GM23248 (cell line): ENCODE results near the gene FAM124B. TPM values are rescaled to one million over a fixed set of nuclear protein-coding genes. Genes with fewer than 3 reads are reported as not detected.

ENCODE experiments used
- DNase-seq: peaks from one replicate; pipeline ENCODE4 v3.0.0-alpha.2; 2015
- H2AFZ ChIP-seq: fragments of 200-600 bp; sonication (generic); 2 replicates; pipeline ENCODE4 v1.6.1; 2016; ENCODE audit warnings: antibody characterized with exemption
- H3F3A ChIP-seq: fragments of 200-600 bp; sonication (generic); 2 replicates; pipeline ENCODE4 v1.6.1; 2016; ENCODE audit warnings: mild to moderate bottlenecking, antibody characterized with exemption, mixed run types; ENCODE audit not compliant: insufficient read depth
- H3K27ac ChIP-seq: fragments of 200-600 bp; sonication (generic); 2 replicates; pipeline ENCODE4 v1.5.1; 2016; ENCODE audit warnings: mild to moderate bottlenecking
- H3K27me3 ChIP-seq: fragments of 200-600 bp; sonication (generic); replicated peaks from 2 replicates; pipeline ENCODE4 v1.6.1; 2016; ENCODE audit warnings: mild to moderate bottlenecking; ENCODE audit not compliant: insufficient read depth
- H3K36me3 ChIP-seq: fragments of 200-600 bp; sonication (generic); 2 replicates; pipeline ENCODE4 v1.6.1; 2016; ENCODE audit warnings: low read depth, mild to moderate bottlenecking
- H3K4me1 ChIP-seq: fragments of 200-600 bp; sonication (generic); 2 replicates; pipeline ENCODE4 v1.6.1; 2016; ENCODE audit warnings: mild to moderate bottlenecking; ENCODE audit not compliant: insufficient read depth
- H3K4me2 ChIP-seq: fragments of 200-600 bp; sonication (generic); one replicate; pipeline ENCODE4 v1.6.1; 2016; ENCODE audit warnings: mild to moderate bottlenecking; ENCODE audit not compliant: unreplicated experiment
- H3K4me3 ChIP-seq: fragments of 200-600 bp; sonication (generic); 2 replicates; pipeline ENCODE4 v1.5.1; 2016; ENCODE audit warnings: mild to moderate bottlenecking
- H3K79me2 ChIP-seq: fragments of 200-600 bp; sonication (generic); 2 replicates; pipeline ENCODE4 v1.6.1; 2016; ENCODE audit warnings: mild to moderate bottlenecking; ENCODE audit not compliant: insufficient read depth
- H3K9ac ChIP-seq: fragments of 200-600 bp; sonication (generic); 2 replicates; pipeline ENCODE4 v1.6.1; 2016; ENCODE audit warnings: mild to moderate bottlenecking
- H3K9me2 ChIP-seq: fragments of 200-600 bp; sonication (generic); 2 replicates; pipeline ENCODE4 v1.6.1; 2016; ENCODE audit warnings: mixed run types, mild to moderate bottlenecking, moderate library complexity; ENCODE audit not compliant: insufficient read depth
- H3K9me3 ChIP-seq: fragments of 200-600 bp; sonication (generic); one replicate; pipeline ENCODE4 v1.6.1; 2017; ENCODE audit warnings: low read depth
- H4K20me1 ChIP-seq: fragments of 200-600 bp; sonication (generic); 2 replicates; pipeline ENCODE4 v1.6.0; 2016; ENCODE audit not compliant: insufficient read depth
- EZH2 ChIP-seq: fragments of 200-600 bp; sonication (generic); IDR thresholded peaks from 2 replicates; pipeline ENCODE4 v1.6.1; 2018; ENCODE audit warnings: antibody characterized with exemption, mild to moderate bottlenecking; ENCODE audit not compliant: insufficient read depth, poor library complexity, severe bottlenecking
- EZH2phosphoT487 ChIP-seq: fragments of 200-600 bp; sonication (generic); IDR thresholded peaks from 2 replicates; pipeline ENCODE4 v1.6.1; 2018; ENCODE audit warnings: antibody characterized with exemption, moderate library complexity, mild to moderate bottlenecking, low read depth; ENCODE audit not compliant: insufficient read depth
- WGBS, 2 experiments: methylation state at CpG; one replicate each; pipeline ENCODE4 v1.1.6; 2015 to 2017; ENCODE audit warnings: low lambda C conversion rate in 2 of 2, low coverage in 1 of 2; ENCODE audit errors: missing lambda C conversion rate in 2 of 2; 5-methylcytosine and 5-hydroxymethylcytosine counted together
- in situ Hi-C: fragments of 300-500 bp; cut with MboI; formaldehyde crosslinking; loops from 2 replicates; pipeline ENCODE4 v1.15.0; 2020
- polyA plus RNA-seq: library from polyadenylated mRNA; unstranded; fragments of >200 nt; fragmentation: Nextera tagmentation; extraction: Ambion mirVana; gene quantifications from 2 replicates; pipeline ENCODE4 v1.2.1, GENCODE V29; 2016
- total RNA-seq: library from RNA; depleted of rRNA; stranded (reverse); fragments of >200 nt; shearing (Covaris generic); gene quantifications from 2 replicates; pipeline ENCODE4 v1.2.3, GENCODE V29; 2014

Gene FAM124B
- total and polyA plus RNA-seq, 2 experiments from 2014 or later, result not detected

DNA sequence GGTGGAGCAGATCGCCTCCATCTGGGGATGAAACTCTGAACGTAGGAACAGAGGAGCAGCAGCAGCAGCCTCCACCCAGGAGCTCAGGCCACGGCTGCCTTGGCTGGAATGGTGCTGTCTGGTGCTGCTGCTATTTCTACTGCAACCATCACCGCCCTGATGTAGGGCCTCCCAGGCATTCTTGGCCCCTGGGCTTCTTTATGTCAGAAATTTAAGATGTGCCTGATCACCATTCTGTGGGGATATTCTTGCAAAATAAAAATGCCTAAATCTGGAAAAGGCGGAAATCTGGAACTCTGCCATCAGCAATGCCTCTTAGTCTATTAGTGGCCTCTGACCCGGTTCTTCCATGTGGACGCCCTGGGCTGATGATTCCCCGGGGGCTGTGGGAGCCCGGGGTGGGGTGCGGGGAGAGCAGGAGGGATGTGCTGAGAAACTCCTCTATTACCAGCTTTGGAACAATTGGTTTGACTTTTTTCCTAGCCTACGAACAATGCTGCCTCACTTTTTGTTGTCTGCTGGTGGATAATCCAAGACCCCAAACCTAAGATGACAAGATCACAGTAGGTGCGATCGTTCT, 47.2 kb downstream of the FAM124B start:
- H3K79me2 ChIP-seq, result no peaks in the 10 kb centered on the region
- no peak overlapping the region for H3K4me2 ChIP-seq
- no peak overlapping the region for H3K9ac ChIP-seq
- in situ Hi-C loops, result no loop called here
- no peak overlapping the region for H2AFZ ChIP-seq
- TF ChIP-seq EZH2 (no peak), EZH2phosphoT487 (no peak)
- H3K9me3 ChIP-seq, result no peaks in the 10 kb centered on the region
- H3K27ac ChIP-seq, result no peak overlapping the region
- no peaks in the 10 kb centered on the region for H3K9me2 ChIP-seq
- WGBS, 2 experiments, result 67 to 69% methylated on average over 13 of the region's 13 CpGs
- no peaks in the 10 kb centered on the region for H3K4me1 ChIP-seq
- no peaks in the 10 kb centered on the region for H3K27me3 ChIP-seq
- no peak for DNase-seq
- H4K20me1 ChIP-seq, result no peaks in the 10 kb centered on the region
- H3F3A ChIP-seq, result no peaks in the 10 kb centered on the region
- no peaks in the 10 kb centered on the region for H3K36me3 ChIP-seq
- no peak overlapping the region for H3K4me3 ChIP-seq

DNA sequence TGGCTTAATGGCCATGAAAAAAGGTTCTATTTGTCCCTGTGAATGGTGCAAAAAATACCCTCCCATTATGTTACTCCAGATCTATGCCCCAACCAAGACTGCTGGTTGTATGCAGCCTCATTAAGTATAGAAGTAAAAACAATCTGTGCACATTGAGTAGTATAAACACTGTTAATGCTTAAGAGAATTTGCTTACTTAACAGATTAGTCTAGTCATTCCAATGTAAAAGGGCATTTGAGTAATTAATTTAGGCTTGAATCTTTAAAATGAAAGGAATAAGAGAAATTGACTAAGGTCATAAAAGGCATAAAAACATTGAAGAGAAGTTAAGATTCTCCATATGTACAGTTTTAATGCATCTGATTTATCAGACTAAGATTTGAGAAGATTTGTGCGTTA, 51.2 kb downstream of the FAM124B start:
- TF ChIP-seq EZH2 (no peak), EZH2phosphoT487 (no peak)
- Histone ChIP-seq H3K4me1 (0 out of 2 replicates have a peak, but pooled peaks cover 14% of the 10 kb centered on the region), H3K27me3 (no peaks in the 10 kb centered on the region), H3K36me3 (no peaks in the 10 kb centered on the region), H3K4me3 (no peak overlapping the region), H2AFZ (no peak overlapping the region), H3F3A (peaks cover 3% of the 10 kb centered on the region; the same call in 1 of the 2 replicates), H3K9me3 (no peaks in the 10 kb centered on the region), H3K79me2 (no peaks in the 10 kb centered on the region), H4K20me1 (no peaks in the 10 kb centered on the region), H3K9ac (no peak overlapping the region), H3K27ac (no peak overlapping the region), H3K9me2 (no peaks in the 10 kb centered on the region), H3K4me2 (no peak overlapping the region)
- in situ Hi-C loops, result no loop called here
- 92% methylated on average over 1 of the region's 1 CpG for WGBS, 2 experiments
- no peak for DNase-seq

- Histone ChIP-seq H3K9me3 (no peaks in the 10 kb centered on the region), H3K27ac (no peak overlapping the region), H4K20me1 (no peaks in the 10 kb centered on the region), H3K36me3 (no peaks in the 10 kb centered on the region), H3K79me2 (no peaks in the 10 kb centered on the region), H3K4me2 (no peak overlapping the region), H3K4me3 (no peak overlapping the region), H3K9me2 (no peaks in the 10 kb centered on the region), H3K9ac (no peak overlapping the region), H3K27me3 (no peaks in the 10 kb centered on the region), H2AFZ (no peak overlapping the region), H3K4me1 (0 out of 2 replicates have a peak, but pooled peaks cover 14% of the 10 kb centered on the region), H3F3A (peaks cover 3% of the 10 kb centered on the region; the same call in 1 of the 2 replicates)
- in situ Hi-C loops, result no loop called here
- TF ChIP-seq EZH2 (no peak), EZH2phosphoT487 (no peak)
- no peak for DNase-seq
Measured at GRCh38 chr2:224349396-224349795, 52.5 kb downstream of the FAM124B start.

DNA sequence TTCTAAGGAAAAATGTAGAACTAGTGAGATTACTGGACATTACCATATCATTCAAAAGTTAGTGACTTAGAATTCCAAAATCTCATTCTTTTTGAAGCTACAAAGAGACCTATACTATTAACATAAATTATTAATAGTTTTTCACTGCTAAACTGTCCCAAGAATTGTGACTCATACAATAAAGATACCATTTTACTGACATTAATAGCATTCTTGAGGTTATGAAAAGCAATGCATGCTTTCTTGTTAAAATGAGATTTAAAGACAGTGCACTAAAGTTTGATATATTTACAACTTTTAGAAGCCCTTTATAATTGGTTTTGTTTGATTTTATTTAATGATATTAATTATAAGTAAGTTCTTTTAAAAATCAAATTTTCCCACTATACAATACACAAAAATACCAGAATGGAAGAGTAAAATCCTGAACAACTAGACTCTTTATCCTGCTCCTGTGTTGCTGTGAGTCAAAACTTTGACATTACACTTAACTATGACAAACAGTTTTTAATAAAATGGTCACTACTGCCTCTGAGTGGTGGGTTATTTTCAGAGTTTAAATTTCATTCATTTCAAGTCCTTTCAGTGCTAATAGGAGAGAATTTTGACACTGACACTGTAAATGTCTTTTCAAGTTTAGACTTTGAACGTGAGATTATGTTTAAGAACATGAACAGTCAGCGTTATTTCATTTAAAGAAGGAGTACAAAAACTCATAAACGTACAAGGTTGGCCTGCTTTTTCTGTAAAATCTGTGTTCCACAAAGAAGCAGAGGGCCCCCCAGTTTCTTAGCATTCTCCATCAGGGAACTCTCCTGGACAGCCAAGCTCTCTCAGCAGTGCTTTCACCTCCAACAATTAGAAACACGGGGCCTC, 54.5 kb downstream of the FAM124B start:
- no peaks in the 10 kb centered on the region for H4K20me1 ChIP-seq
- peaks cover 3% of the 10 kb centered on the region; the same call in 1 of the 2 replicates for H3F3A ChIP-seq
- no peaks in the 10 kb centered on the region for H3K9me3 ChIP-seq
- H3K9me2 ChIP-seq, result no peaks in the 10 kb centered on the region
- H3K27me3 ChIP-seq, result no peaks in the 10 kb centered on the region; the same call in 1 of the 2 replicates
- no peak overlapping the region for H3K4me3 ChIP-seq
- no peak overlapping the region for H3K4me2 ChIP-seq
- no peaks in the 10 kb centered on the region for H3K36me3 ChIP-seq
- H3K9ac ChIP-seq, result no peak overlapping the region
- TF ChIP-seq EZH2 (no peak), EZH2phosphoT487 (no peak)
- no peak overlapping the region for H2AFZ ChIP-seq
- H3K27ac ChIP-seq, result no peak overlapping the region
- no peaks in the 10 kb centered on the region for H3K79me2 ChIP-seq
- 85 to 86% methylated on average over 4 of the region's 4 CpGs for WGBS, 2 experiments
- in situ Hi-C loops, result no loop called here
- peak; percentile 46 for DNase-seq
- H3K4me1 ChIP-seq, result 0 out of 2 replicates have a peak, but pooled peaks cover 14% of the 10 kb centered on the region
